K562 (cell line): ENCODE measurements around the gene PACRG. TPM values are rescaled to one million over a fixed set of nuclear protein-coding genes. Genes with fewer than 3 reads are reported as not detected.
A peak's percentile ranks its signal among the peaks of the same experiment; 100 is the strongest.

Experiments used
- CEBPB ChIP-seq: fragments of 450-650 bp; IDR thresholded peaks from 2 replicates; pipeline ENCODE4 v1.6.1; 2016; ENCODE audit warnings: missing genetic modification characterization, missing compliant biosample characterization
- CSDE1 ChIP-seq, 2 experiments: fragments of 450-650 bp; IDR thresholded peaks; 2 replicates each; pipeline ENCODE4 v1.6.1; 2016; ENCODE audit warnings: mild to moderate bottlenecking in 1 of 2
- EZH2 ChIP-seq: IDR thresholded peaks from 2 replicates; pipeline ENCODE4 v1.6.1; 2012; ENCODE audit warnings: low read depth, mild to moderate bottlenecking, inconsistent platforms, low read length, borderline replicate concordance
- FOXA3 ChIP-seq, 2 experiments: fragments of 450-650 bp in 1 of 2; sonication (generic) in 1 of 2; formaldehyde crosslinking; IDR thresholded peaks in 1 of 2; conservative IDR thresholded peaks in 1 of 2; 2 replicates each; pipeline versions ENCODE4 v1.4.0 to v1.8.0; 2020 to 2022; ENCODE audit warnings: mild to moderate bottlenecking in 2 of 2, missing genetic modification reagents in 1 of 2
- HLTF ChIP-seq: fragments of 450-650 bp; IDR thresholded peaks from 2 replicates; pipeline ENCODE4 v1.6.1; 2016
- KLF6 ChIP-seq: fragments of 250-450 bp; sonication (Bioruptor Pico); IDR thresholded peaks from 2 replicates; pipeline ENCODE4 v1.4.0; 2020; ENCODE audit warnings: mild to moderate bottlenecking, moderate library complexity, borderline replicate concordance
- LEF1 ChIP-seq: fragments of 450-650 bp; IDR thresholded peaks from 2 replicates; pipeline ENCODE4 v1.6.1; 2016; ENCODE audit warnings: mild to moderate bottlenecking
- NCOA4 ChIP-seq: fragments of 450-650 bp; IDR thresholded peaks from 2 replicates; pipeline ENCODE4 v1.6.1; 2018; ENCODE audit warnings: mild to moderate bottlenecking; ENCODE audit not compliant: partially characterized antibody
- PPARD ChIP-seq: fragments of 250-450 bp; sonication (Bioruptor Pico); IDR thresholded peaks from 2 replicates; pipeline ENCODE4 v1.8.0; 2022; ENCODE audit warnings: inconsistent platforms, mild to moderate bottlenecking, moderate library complexity
- SNRNP70 ChIP-seq: fragments of 200-400 bp; formaldehyde crosslinking; optimal IDR thresholded peaks from 2 replicates; pipeline ENCODE3; 2017; ENCODE audit warnings: low read depth, low read length
- U2AF1 ChIP-seq: fragments of 200-400 bp; formaldehyde crosslinking; optimal IDR thresholded peaks from 2 replicates; pipeline ENCODE3; 2017; ENCODE audit warnings: mild to moderate bottlenecking, low read depth, low read length, moderate library complexity
- ZNF146 ChIP-seq: IDR thresholded peaks from one replicate; pipeline ENCODE4 v1.6.1; 2018; ENCODE audit warnings: missing compliant biosample characterization; ENCODE audit not compliant: unreplicated experiment
- ZNF184 ChIP-seq: sonication (generic); formaldehyde crosslinking; IDR thresholded peaks from 2 replicates; pipeline ENCODE4 v1.5.0; 2020; ENCODE audit warnings: missing genetic modification reagents
- ZNF197 ChIP-seq: fragments of 200-800 bp; sonication (Bioruptor generic); IDR thresholded peaks from 2 replicates; pipeline ENCODE4 v1.6.1; 2016; ENCODE audit warnings: low read depth, missing genetic modification characterization, missing compliant biosample characterization
- polyA plus RNA-seq, 8 experiments: library from polyadenylated mRNA; depleted of rRNA in 4 of 8; stranded (reverse) in 5 of 8; unstranded in 3 of 8; fragments of >200 nt; fragmentation: Nextera tagmentation in 2 of 8; fragmentation: Illumina TruSeq in 1 of 8; extraction: Ambion mirVana in 2 of 8; extraction: Trizol in 1 of 8; gene quantifications; 2 replicates each; pipeline versions ENCODE4 v1.2.1 to v1.2.3, GENCODE V29; 2011 to 2014; ENCODE audit warnings: inconsistent platforms in 1 of 8, missing spikeins in 1 of 8
- total RNA-seq, 7 experiments: library from RNA; depleted of rRNA in 6 of 7; stranded (reverse); fragments of >200 nt in 6 of 7; fragmentation: Illumina TruSeq in 2 of 7; extraction: Trizol in 2 of 7; gene quantifications; 2 replicates each; pipeline versions ENCODE4 v1.2.1 to v1.2.3, GENCODE V29; 2011 to 2021; ENCODE audit warnings: low replicate concordance in 1 of 7
- TF ChIP-seq, protein P1 (sequence below): fragments of 450-650 bp; formaldehyde crosslinking; IDR thresholded peaks from 2 replicates; pipeline ENCODE4 v1.4.0; 2022; ENCODE audit warnings: missing genetic modification characterization
- TF ChIP-seq, protein P2 (sequence below): fragments of 450-650 bp; formaldehyde crosslinking; IDR thresholded peaks from 2 replicates; pipeline ENCODE4 v1.4.0; 2022; ENCODE audit warnings: missing genetic modification characterization
- TF ChIP-seq, protein P3 (sequence below): sonication (generic); formaldehyde crosslinking; IDR thresholded peaks from 2 replicates; pipeline ENCODE4 v1.8.0; 2022; ENCODE audit warnings: mild to moderate bottlenecking, missing genetic modification reagents
- TF ChIP-seq, protein P4 (sequence below): sonication (generic); formaldehyde crosslinking; IDR thresholded peaks from 2 replicates; pipeline ENCODE4 v1.5.0; 2020; ENCODE audit warnings: missing genetic modification reagents
- TF ChIP-seq, protein P5 (sequence below): fragments of 250-450 bp; sonication (Bioruptor Pico); IDR thresholded peaks from 2 replicates; pipeline ENCODE4 v1.8.0; 2022; ENCODE audit warnings: moderate library complexity, mild to moderate bottlenecking, inconsistent platforms

PACRG gene
- total and polyA plus RNA-seq, 9 of the 15 experiments (the other 6 are each of a cell fraction or from before 2014, with no cell fraction given): 0.04 TPM; not detected in 8

DNA sequence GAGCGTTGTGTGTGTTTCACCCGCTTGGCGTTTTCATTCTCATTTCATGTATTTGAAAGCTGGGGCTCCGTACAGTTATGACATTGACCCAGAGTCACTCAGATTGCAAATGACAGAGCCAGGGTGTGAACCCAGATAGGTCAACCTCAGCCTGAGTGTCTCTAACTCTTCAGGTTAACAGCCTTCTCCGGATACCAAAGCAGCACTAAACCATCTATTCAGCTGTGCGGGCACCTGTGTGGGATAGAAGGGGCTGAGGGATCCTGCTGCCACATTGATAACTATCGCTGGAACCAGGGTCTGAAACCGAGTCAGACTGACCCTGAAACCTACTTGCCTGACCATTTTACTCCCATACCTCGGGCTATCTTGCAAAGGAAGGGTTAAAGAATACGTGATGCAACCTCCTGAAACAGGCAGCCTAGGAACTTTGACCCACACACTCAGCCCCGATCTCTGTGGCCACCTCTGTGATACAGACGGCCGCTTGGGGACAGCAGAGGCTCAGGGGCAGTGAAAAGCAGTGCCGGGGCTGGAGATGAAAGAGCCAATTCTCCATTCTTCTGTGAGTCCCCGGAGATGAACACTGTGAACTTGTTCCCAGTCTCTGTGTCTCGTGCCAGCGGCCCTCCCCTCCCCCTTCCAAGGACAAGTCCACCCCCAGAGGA lies 453.2 kb downstream of the PACRG start (continued):
- TF ChIP-seq, protein P1, sequence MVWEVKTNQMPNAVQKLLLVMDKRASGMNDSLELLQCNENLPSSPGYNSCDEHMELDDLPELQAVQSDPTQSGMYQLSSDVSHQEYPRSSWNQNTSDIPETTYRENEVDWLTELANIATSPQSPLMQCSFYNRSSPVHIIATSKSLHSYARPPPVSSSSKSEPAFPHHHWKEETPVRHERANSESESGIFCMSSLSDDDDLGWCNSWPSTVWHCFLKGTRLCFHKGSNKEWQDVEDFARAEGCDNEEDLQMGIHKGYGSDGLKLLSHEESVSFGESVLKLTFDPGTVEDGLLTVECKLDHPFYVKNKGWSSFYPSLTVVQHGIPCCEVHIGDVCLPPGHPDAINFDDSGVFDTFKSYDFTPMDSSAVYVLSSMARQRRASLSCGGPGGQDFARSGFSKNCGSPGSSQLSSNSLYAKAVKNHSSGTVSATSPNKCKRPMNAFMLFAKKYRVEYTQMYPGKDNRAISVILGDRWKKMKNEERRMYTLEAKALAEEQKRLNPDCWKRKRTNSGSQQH (CRISPR knock-in tag): peak; percentile 81
- TF ChIP-seq HLTF: no peak
- no peak for TF ChIP-seq NCOA4
- no peak for TF ChIP-seq ZNF146 (CRISPR knock-in tag)
- peak; percentile 89; the same call in 1 of the 2 replicates for TF ChIP-seq KLF6
- no peak for TF ChIP-seq EZH2
- TF ChIP-seq ZNF184 (CRISPR knock-in tag): no peak
- TF ChIP-seq CEBPB (tag): peak; percentile 90
- TF ChIP-seq, protein P2, sequence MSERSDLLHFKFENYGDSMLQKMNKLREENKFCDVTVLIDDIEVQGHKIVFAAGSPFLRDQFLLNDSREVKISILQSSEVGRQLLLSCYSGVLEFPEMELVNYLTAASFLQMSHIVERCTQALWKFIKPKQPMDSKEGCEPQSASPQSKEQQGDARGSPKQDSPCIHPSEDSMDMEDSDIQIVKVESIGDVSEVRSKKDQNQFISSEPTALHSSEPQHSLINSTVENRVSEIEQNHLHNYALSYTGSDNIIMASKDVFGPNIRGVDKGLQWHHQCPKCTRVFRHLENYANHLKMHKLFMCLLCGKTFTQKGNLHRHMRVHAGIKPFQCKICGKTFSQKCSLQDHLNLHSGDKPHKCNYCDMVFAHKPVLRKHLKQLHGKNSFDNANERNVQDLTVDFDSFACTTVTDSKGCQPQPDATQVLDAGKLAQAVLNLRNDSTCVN (CRISPR knock-in tag): no peak
- TF ChIP-seq FOXA3 (CRISPR knock-in tag; conservative IDR thresholded peaks at IDR 0.05 in 1 of 2, IDR thresholded peaks at IDR 0.05 in 1 of 2): no peak
- TF ChIP-seq U2AF1: no peak
- TF ChIP-seq, protein P3, sequence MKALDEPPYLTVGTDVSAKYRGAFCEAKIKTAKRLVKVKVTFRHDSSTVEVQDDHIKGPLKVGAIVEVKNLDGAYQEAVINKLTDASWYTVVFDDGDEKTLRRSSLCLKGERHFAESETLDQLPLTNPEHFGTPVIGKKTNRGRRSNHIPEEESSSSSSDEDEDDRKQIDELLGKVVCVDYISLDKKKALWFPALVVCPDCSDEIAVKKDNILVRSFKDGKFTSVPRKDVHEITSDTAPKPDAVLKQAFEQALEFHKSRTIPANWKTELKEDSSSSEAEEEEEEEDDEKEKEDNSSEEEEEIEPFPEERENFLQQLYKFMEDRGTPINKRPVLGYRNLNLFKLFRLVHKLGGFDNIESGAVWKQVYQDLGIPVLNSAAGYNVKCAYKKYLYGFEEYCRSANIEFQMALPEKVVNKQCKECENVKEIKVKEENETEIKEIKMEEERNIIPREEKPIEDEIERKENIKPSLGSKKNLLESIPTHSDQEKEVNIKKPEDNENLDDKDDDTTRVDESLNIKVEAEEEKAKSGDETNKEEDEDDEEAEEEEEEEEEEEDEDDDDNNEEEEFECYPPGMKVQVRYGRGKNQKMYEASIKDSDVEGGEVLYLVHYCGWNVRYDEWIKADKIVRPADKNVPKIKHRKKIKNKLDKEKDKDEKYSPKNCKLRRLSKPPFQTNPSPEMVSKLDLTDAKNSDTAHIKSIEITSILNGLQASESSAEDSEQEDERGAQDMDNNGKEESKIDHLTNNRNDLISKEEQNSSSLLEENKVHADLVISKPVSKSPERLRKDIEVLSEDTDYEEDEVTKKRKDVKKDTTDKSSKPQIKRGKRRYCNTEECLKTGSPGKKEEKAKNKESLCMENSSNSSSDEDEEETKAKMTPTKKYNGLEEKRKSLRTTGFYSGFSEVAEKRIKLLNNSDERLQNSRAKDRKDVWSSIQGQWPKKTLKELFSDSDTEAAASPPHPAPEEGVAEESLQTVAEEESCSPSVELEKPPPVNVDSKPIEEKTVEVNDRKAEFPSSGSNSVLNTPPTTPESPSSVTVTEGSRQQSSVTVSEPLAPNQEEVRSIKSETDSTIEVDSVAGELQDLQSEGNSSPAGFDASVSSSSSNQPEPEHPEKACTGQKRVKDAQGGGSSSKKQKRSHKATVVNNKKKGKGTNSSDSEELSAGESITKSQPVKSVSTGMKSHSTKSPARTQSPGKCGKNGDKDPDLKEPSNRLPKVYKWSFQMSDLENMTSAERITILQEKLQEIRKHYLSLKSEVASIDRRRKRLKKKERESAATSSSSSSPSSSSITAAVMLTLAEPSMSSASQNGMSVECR: no peak
- TF ChIP-seq, protein P4, sequence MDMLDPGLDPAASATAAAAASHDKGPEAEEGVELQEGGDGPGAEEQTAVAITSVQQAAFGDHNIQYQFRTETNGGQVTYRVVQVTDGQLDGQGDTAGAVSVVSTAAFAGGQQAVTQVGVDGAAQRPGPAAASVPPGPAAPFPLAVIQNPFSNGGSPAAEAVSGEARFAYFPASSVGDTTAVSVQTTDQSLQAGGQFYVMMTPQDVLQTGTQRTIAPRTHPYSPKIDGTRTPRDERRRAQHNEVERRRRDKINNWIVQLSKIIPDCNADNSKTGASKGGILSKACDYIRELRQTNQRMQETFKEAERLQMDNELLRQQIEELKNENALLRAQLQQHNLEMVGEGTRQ: no peak
- peak; percentile 67; the same call in 1 of the 2 replicates for TF ChIP-seq ZNF197
- TF ChIP-seq CSDE1 (IDR thresholded peaks at IDR 0.05): no peak
- TF ChIP-seq, protein P5, sequence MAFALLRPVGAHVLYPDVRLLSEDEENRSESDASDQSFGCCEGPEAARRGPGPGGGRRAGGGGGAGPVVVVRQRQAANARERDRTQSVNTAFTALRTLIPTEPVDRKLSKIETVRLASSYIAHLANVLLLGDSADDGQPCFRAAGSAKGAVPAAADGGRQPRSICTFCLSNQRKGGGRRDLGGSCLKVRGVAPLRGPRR (CRISPR knock-in tag): peak; percentile 43; the same call in 1 of the 2 replicates
- TF ChIP-seq LEF1: no peak
- TF ChIP-seq PPARD (CRISPR knock-in tag): no peak
- no peak for TF ChIP-seq SNRNP70
